SK-N-MC (cell line): ENCODE measurements around the gene WWC1.

Experiments used
- EZH2 ChIP-seq: fragments of 200-600 bp; sonication (generic); IDR thresholded peaks from one replicate; pipeline ENCODE4 v1.6.1; 2017; ENCODE audit warnings: antibody characterized with exemption
- FOXP2 ChIP-seq: optimal IDR thresholded peaks from 2 replicates; pipeline ENCODE3; 2011; ENCODE audit warnings: mild to moderate bottlenecking, moderate library complexity; ENCODE audit not compliant: insufficient read depth; ENCODE audit errors: extremely low read length, control extremely low read depth
- POLR2AphosphoS5 ChIP-seq: IDR thresholded peaks from 2 replicates; pipeline ENCODE4 v1.6.1; 2012; ENCODE audit warnings: mild to moderate bottlenecking, low read depth, low read length, borderline replicate concordance

- no peak for TF ChIP-seq FOXP2
- no peak for TF ChIP-seq EZH2
- no peak for TF ChIP-seq POLR2AphosphoS5
These were observed 124.0 kb downstream of the WWC1 start for GRCh38 chr5:168415401-168415800.
